ENCODE results near the gene INPP5D.

DNA sequence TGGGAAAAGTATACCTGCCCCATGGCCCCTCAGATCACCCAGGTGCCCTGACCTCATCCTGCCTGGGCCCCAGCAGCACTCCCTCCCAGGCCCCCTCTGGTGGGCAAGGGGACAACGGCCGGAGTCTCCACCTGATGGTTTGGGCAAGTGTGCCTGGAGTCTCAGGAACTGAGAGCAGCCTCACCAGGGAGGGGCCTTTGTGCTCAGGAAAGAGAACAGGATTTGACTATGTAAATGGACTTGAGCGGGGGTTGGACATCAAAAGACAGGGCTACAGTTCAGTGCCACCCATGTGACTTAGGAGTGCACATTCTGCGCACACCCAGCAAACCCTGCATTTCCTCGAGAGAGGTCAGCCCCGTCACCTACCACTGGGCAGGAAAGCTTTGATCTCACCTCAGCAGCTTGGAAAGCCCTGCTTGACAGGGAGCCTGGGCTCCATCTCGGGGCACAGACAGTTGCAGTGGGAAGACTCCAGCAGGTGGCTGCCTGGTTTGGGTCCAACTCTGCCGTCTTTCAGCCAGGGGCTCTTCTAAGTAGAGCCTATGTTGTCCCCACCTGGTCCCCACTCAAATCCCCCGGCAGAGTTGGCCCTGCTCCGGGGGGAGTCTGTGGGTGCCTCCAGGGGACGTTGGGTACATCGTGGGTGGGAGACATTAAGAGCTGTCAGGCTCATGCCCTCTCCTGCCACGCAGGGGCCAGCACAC, 3.3 kb downstream of the INPP5D start:
- TF ChIP-seq, protein P1, sequence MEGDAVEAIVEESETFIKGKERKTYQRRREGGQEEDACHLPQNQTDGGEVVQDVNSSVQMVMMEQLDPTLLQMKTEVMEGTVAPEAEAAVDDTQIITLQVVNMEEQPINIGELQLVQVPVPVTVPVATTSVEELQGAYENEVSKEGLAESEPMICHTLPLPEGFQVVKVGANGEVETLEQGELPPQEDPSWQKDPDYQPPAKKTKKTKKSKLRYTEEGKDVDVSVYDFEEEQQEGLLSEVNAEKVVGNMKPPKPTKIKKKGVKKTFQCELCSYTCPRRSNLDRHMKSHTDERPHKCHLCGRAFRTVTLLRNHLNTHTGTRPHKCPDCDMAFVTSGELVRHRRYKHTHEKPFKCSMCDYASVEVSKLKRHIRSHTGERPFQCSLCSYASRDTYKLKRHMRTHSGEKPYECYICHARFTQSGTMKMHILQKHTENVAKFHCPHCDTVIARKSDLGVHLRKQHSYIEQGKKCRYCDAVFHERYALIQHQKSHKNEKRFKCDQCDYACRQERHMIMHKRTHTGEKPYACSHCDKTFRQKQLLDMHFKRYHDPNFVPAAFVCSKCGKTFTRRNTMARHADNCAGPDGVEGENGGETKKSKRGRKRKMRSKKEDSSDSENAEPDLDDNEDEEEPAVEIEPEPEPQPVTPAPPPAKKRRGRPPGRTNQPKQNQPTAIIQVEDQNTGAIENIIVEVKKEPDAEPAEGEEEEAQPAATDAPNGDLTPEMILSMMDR (IDR thresholded peaks at IDR 0.05; ENCODE audit: low read depth, low read length, poor library complexity, severe bottlenecking) = peak; percentile 27
- no peak for TF ChIP-seq EZH2phosphoT487 (IDR thresholded peaks at IDR 0.05; ENCODE audit: borderline replicate concordance, low read length)

Measured in DOHH2 (cell line).